ENCODE results near the gene MATN3. TPM values are rescaled to one million over a fixed set of nuclear protein-coding genes. Genes with fewer than 3 reads are reported as not detected.
A peak's percentile ranks its signal among the peaks of the same experiment; 100 is the strongest.

The MATN3 gene
- polyA plus RNA-seq, 3 donors, result not detected

DNA sequence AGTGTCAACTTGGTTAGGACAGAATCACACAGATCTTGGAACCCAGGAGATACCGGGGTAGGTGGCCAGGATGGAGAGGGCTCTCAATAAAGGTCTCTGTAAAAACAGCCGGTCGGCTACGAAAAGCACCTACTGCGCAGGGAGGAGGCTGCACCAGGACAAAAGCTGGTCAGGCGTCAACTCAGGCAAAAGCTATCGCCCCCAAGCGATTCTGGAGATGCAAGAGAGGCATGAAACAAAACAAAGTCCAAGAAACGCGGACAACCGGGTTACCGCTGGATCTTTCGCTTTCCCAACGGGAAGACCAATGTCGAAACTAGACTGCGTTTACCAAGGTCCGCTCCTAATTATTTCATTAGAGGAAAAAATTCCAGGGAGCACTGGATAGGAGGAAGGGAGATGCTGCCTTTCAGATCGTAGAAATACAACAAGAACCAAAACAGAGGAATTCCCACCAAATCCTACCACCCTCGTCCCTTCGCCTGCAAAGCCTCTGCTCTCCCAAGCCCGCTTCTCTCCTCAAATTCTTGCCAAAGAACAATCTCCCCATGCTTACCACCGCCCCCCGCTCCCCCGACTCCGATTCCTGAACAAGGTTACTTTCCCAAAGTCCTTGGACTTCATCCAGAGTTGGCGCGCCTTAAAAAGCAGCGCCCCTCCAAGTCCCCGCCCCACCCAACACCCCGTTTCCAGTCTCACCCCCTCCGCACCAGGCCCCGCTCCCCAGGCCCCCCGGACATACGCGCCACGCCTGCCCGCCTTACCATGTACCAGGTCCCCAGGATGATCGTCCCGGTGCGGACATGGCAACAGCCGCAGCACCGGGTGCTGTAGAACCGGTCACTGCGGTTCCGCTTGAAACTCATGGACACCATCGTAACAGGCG is 38.4 kb upstream of the MATN3 start:
- no peak overlapping the region for H3K4me3 Mint-ChIP-seq
- TF ChIP-seq, protein P1, sequence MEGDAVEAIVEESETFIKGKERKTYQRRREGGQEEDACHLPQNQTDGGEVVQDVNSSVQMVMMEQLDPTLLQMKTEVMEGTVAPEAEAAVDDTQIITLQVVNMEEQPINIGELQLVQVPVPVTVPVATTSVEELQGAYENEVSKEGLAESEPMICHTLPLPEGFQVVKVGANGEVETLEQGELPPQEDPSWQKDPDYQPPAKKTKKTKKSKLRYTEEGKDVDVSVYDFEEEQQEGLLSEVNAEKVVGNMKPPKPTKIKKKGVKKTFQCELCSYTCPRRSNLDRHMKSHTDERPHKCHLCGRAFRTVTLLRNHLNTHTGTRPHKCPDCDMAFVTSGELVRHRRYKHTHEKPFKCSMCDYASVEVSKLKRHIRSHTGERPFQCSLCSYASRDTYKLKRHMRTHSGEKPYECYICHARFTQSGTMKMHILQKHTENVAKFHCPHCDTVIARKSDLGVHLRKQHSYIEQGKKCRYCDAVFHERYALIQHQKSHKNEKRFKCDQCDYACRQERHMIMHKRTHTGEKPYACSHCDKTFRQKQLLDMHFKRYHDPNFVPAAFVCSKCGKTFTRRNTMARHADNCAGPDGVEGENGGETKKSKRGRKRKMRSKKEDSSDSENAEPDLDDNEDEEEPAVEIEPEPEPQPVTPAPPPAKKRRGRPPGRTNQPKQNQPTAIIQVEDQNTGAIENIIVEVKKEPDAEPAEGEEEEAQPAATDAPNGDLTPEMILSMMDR (IDR thresholded peaks at IDR 0.05), result no peak
- Histone ChIP-seq H3K9me3 (replicated peaks in 1 of 2; ENCODE audit: control insufficient read depth in 1 of 2, insufficient read depth in 1 of 2, low read length in 2 of 2) (no peaks in the 10 kb centered on the region), H4K20me1 (ENCODE audit: insufficient read depth, low read length) (peaks cover 36% of the 10 kb centered on the region), H3K4me2 (replicated peaks; ENCODE audit: extremely low read depth, low read length, poor library complexity, severe bottlenecking) (peak overlapping the region; percentile 81), H3K9ac (ENCODE audit: insufficient read depth, low read length, poor library complexity, severe bottlenecking) (peak overlapping the region; percentile 98), H3K79me2 (ENCODE audit: insufficient read depth, low read length) (peaks cover 48% of the 10 kb centered on the region), H3K27ac (ENCODE audit: low read depth in 1 of 2, low read length in 2 of 2) (peak overlapping the region; percentile 94 to 98), H2AFZ (ENCODE audit: insufficient read depth, low read depth, low read length, poor library complexity, severe bottlenecking) (peak overlapping the region; percentile 64), H3K4me3 (replicated peaks in 1 of 3; ENCODE audit: low read depth in 2 of 3, low read length in 3 of 3) (peak overlapping the region; percentile 83 to 95 (median 83)), H3K36me3 (replicated peaks in 1 of 2; ENCODE audit: control insufficient read depth in 1 of 2, insufficient read depth in 2 of 2, low read length in 2 of 2) (peaks cover 0 to under 1% of the 10 kb centered on the region in 2 donors), H3K27me3 (ENCODE audit: control insufficient read depth in 2 of 2, insufficient read depth in 2 of 2, low read length in 2 of 2) (peaks cover 2 to 12% of the 10 kb centered on the region in 2 donors), H3K4me1 (ENCODE audit: control insufficient read depth in 1 of 2, insufficient read depth in 2 of 2, low read length in 2 of 2) (peaks cover 27 to 34% of the 10 kb centered on the region in 2 donors)
- H3K27ac Mint-ChIP-seq, result no peak overlapping the region
- H3K36me3 Mint-ChIP-seq, result peaks cover 5 to 10% of the 10 kb centered on the region in 2 donors
- peak in 2 of 3 donors; percentile 14 to 29 for DNase-seq
- peaks cover 0 to 3% (median 0%) of the 10 kb centered on the region in 7 donors for H3K9me3 Mint-ChIP-seq
- intact Hi-C loops (cut with micrococcal nuclease), result loop anchor here in 1 of 2 donors (5.0 to 10.0 kb wide), 2 partner anchors 149 to 706 kb away; partner anchors contain the start of gene TTC32
- peaks cover 28% of the 10 kb centered on the region for H3K4me1 Mint-ChIP-seq
- under 1% methylated on average over 43 of the region's 47 CpGs for WGBS (ENCODE audit: insufficient coverage)
- H3K27me3 Mint-ChIP-seq (ENCODE audit: low read depth in 3 of 3), result peaks cover 7 to 20% (median 12%) of the 10 kb centered on the region in 3 donors

DNA sequence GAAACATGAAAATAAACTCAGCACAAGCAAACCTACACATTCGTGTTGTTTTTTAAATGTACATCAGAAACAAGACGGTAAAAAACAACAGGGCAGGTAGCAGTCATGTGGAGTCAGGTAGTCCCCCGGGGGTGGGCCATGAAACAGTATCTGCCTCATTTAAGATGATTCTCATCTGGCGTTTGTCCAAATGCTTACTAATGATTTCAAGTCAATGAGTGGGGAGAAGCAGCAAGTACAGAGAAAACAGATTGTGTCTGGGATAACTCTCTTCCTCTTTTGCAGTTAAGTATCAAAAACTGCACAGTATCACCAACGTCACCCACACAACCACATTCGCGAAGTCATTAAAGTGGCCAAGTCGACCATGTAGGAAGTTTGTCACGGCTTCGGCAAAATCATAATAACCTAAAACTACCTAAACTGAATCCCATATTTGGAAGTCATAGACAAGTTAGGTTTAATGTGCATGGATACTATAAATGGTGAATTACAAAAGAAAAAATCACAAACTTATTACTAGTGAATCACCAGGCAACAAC is 37.7 kb upstream of the MATN3 start:
- H4K20me1 ChIP-seq (ENCODE audit: insufficient read depth, low read length), result peaks cover 44% of the 10 kb centered on the region
- Mint-ChIP-seq H3K4me1 (peaks cover 29% of the 10 kb centered on the region), H3K36me3 (peaks cover 8 to 13% of the 10 kb centered on the region in 2 donors), H3K9me3 (peaks cover 0 to 3% (median 0%) of the 10 kb centered on the region in 7 donors), H3K4me3 (no peak overlapping the region), H3K27ac (no peak overlapping the region), H3K27me3 (ENCODE audit: low read depth in 3 of 3) (peaks cover 0 to 13% (median 7%) of the 10 kb centered on the region in 3 donors)
- WGBS (ENCODE audit: insufficient coverage), result 0% methylated on average over 3 of the region's 10 CpGs
- peaks cover 27 to 34% of the 10 kb centered on the region in 2 donors for H3K4me1 ChIP-seq (ENCODE audit: control insufficient read depth in 1 of 2, insufficient read depth in 2 of 2, low read length in 2 of 2)
- H3K4me2 ChIP-seq (replicated peaks; ENCODE audit: extremely low read depth, low read length, poor library complexity, severe bottlenecking), result peak overlapping the region; percentile 81
- no peak overlapping the region for H2AFZ ChIP-seq (ENCODE audit: insufficient read depth, low read depth, low read length, poor library complexity, severe bottlenecking)
- H3K36me3 ChIP-seq (replicated peaks in 1 of 2; ENCODE audit: control insufficient read depth in 1 of 2, insufficient read depth in 2 of 2, low read length in 2 of 2), result peaks cover 5 to 8% of the 10 kb centered on the region in 2 donors
- intact Hi-C loops (cut with micrococcal nuclease), result loop anchor here in 1 of 2 donors (5.0 to 10.0 kb wide), 2 partner anchors 148 to 705 kb away; partner anchors contain the start of gene TTC32
- peak overlapping the region; percentile 94 to 98 for H3K27ac ChIP-seq (ENCODE audit: low read depth in 1 of 2, low read length in 2 of 2)
- no peaks in the 10 kb centered on the region for H3K9me3 ChIP-seq (replicated peaks in 1 of 2; ENCODE audit: control insufficient read depth in 1 of 2, insufficient read depth in 1 of 2, low read length in 2 of 2)
- peak; percentile 88 to 91 (median 89) for DNase-seq
- peaks cover 55% of the 10 kb centered on the region for H3K79me2 ChIP-seq (ENCODE audit: insufficient read depth, low read length)
- TF ChIP-seq, protein P1 (IDR thresholded peaks at IDR 0.05), result no peak
- H3K4me3 ChIP-seq (replicated peaks in 1 of 3; ENCODE audit: low read depth in 2 of 3, low read length in 3 of 3), result peak overlapping the region; percentile 83 to 95 (median 83)
- peak overlapping the region; percentile 98 for H3K9ac ChIP-seq (ENCODE audit: insufficient read depth, low read length, poor library complexity, severe bottlenecking)
- H3K27me3 ChIP-seq (ENCODE audit: control insufficient read depth in 2 of 2, insufficient read depth in 2 of 2, low read length in 2 of 2), result peaks cover 0 to 11% of the 10 kb centered on the region in 2 donors

Measured in CD14-positive monocyte (primary cell).